Urinary bladder (tissue), 4 donors: ENCODE measurements around the gene MXI1. TPM values are rescaled to one million over a fixed set of nuclear protein-coding genes. Genes with fewer than 3 reads are reported as not detected.

Experiments
- DNase-seq: peaks from one replicate; pipeline ENCODE4 v3.0.0-alpha.2; 2015; ENCODE audit errors: extremely low spot score
- H3K27ac ChIP-seq: one replicate; pipeline ENCODE4 v1.5.1; 2013; ENCODE audit warnings: low read depth, mild to moderate bottlenecking, moderate library complexity
- H3K36me3 ChIP-seq: one replicate; pipeline ENCODE4 v1.6.1; 2013; ENCODE audit warnings: mild to moderate bottlenecking, moderate library complexity; ENCODE audit not compliant: insufficient read depth
- H3K4me1 ChIP-seq: one replicate; pipeline ENCODE4 v1.6.1; 2013; ENCODE audit warnings: mild to moderate bottlenecking, moderate library complexity; ENCODE audit not compliant: insufficient read depth
- H3K4me3 ChIP-seq: one replicate; pipeline ENCODE4 v1.5.1; 2013; ENCODE audit warnings: low read depth, low read length
- WGBS: extraction: QIAGEN DNeasy Blood & Tissue Kit; methylation state at CpG from one replicate; pipeline ENCODE4 v1.1.7; 2013; 5-methylcytosine and 5-hydroxymethylcytosine counted together
- polyA plus RNA-seq: library from polyadenylated mRNA; stranded (reverse); fragments of 200-250 nt; gene quantifications from one replicate; pipeline ENCODE4 v1.2.3, GENCODE V29; 2013
- total RNA-seq: library from RNA; depleted of rRNA; stranded (reverse); fragments of >200 nt; gene quantifications from one replicate; pipeline ENCODE4 v1.2.3, GENCODE V29; 2014
- donor health status: healthy with polysubstance abuse.
- donor health status: healthy.

The MXI1 gene
- total and polyA plus RNA-seq, 2 donors = 30.7 to 51.6 TPM

- H3K27ac ChIP-seq = no peak overlapping the region
- DNase-seq = no peak
- H3K4me1 ChIP-seq = peaks cover 1% of the 10 kb centered on the region
- WGBS = 87% methylated on average over 5 of the region's 5 CpGs
- H3K36me3 ChIP-seq = no peaks in the 10 kb centered on the region
- no peak overlapping the region for H3K4me3 ChIP-seq
These were observed 8.1 kb downstream of the MXI1 start for GRCh38 chr10:110215286-110216170.

- Histone ChIP-seq H3K4me1 (peaks cover 1% of the 10 kb centered on the region), H3K27ac (no peak overlapping the region), H3K36me3 (no peaks in the 10 kb centered on the region), H3K4me3 (no peak overlapping the region)
- no peak for DNase-seq
These were observed 8.8 kb downstream of the MXI1 start for GRCh38 chr10:110216240-110216639.

GRCh38 chr10:110216942-110217661 lies 9.7 kb downstream of the MXI1 start:
- Histone ChIP-seq H3K4me1 (peaks cover 1% of the 10 kb centered on the region), H3K27ac (no peak overlapping the region), H3K36me3 (no peaks in the 10 kb centered on the region), H3K4me3 (no peak overlapping the region)
- WGBS = 57% methylated on average over 5 of the region's 5 CpGs
- no peak for DNase-seq

DNA sequence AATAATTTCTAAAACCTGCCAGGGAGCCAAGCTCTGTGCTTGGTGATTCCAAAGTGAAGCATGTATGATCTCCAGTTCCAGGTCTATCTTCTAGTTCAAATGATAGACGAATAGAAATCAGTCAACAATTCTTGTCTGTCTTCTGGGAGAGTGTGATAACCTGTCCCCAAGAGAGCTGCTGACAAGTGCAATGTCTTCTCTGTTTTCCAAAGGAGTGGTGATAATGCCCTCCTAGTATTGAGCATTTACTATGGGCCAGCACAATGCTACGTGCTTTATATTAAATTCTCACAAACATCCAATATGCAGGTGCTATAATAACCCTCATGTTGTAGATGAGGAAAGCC lies 10.2 kb downstream of the MXI1 start:
- H3K4me3 ChIP-seq = no peak overlapping the region
- no peak overlapping the region for H3K27ac ChIP-seq

GRCh38 chr10:110218632-110219031 lies 11.2 kb downstream of the MXI1 start:
- H3K27ac ChIP-seq = no peak overlapping the region
- peaks cover 1% of the 10 kb centered on the region for H3K4me1 ChIP-seq
- no peaks in the 10 kb centered on the region for H3K36me3 ChIP-seq
- DNase-seq = no peak
- 68% methylated on average over 6 of the region's 6 CpGs for WGBS
- no peak overlapping the region for H3K4me3 ChIP-seq

More for the DNA sequence above, 10.2 kb downstream of the MXI1 start:
- Histone ChIP-seq H3K4me1 (peaks cover 1% of the 10 kb centered on the region), H3K36me3 (no peaks in the 10 kb centered on the region)
- 91% methylated on average over 2 of the region's 2 CpGs for WGBS
- no peak for DNase-seq

GRCh38 chr10:110219884-110220283 lies 12.5 kb downstream of the MXI1 start:
- Histone ChIP-seq H3K4me3 (no peak overlapping the region), H3K36me3 (no peaks in the 10 kb centered on the region), H3K27ac (no peak overlapping the region), H3K4me1 (peaks cover 1% of the 10 kb centered on the region)
- WGBS = 92% methylated on average over 7 of the region's 7 CpGs
- DNase-seq = no peak

DNA sequence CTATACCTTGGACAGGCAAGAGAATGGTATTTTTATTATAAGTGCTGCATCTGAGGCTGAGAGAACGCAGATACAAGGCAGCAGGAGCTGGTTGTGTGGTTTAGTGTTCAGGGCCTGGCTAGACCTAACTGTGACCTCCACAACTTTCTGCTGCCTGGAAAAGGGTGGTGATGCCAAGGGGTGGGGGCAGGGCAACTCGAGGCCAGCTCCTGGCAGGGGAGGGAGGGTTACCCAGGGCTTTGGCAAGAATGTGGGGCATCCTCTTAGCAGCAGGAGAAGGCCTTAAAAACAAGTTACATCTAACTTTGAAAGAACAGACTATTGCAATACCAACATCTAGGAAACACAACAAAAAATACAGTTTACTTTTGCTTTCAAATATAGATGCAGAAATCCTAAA lies 13.0 kb downstream of the MXI1 start:
- Histone ChIP-seq H3K27ac (no peak overlapping the region), H3K4me3 (no peak overlapping the region)
- 53% methylated on average over 2 of the region's 2 CpGs for WGBS

DNA sequence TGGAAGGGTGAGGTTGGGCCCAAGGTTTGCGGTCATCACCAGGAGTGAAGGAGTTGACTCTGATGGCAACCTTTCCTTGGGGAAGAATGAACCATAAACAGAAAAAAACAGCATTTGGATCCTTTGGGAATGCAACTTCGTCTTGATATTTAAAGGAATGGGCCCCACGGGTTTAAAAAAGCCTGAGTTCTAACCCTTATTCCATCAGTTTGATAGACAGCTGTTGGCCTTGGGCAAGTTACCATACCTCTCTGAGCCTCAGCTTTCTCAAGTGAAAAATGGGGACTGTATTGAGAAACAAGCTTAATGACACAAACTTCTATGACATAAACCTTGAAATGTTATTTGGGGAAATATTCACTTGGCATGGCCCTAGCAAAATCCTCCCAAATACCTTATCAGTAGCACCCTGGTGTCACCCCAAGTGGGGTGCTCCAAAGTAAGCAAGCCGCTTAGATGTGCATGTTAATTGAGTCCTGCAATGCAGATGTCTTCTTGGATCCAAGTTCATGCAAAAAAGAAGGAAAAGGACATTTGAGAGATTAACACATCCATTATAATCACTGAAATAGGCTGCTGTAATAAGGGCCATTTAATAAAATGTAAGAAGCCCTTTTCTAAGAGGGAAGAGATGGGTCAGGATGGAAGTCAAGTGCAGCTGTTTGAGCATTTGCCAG lies 13.8 kb downstream of the MXI1 start:
- DNase-seq = no peak
- Histone ChIP-seq H3K36me3 (no peaks in the 10 kb centered on the region), H3K4me3 (no peak overlapping the region), H3K27ac (peak overlapping the region; percentile 80), H3K4me1 (peaks cover 1% of the 10 kb centered on the region)
- WGBS = 77% methylated on average over 4 of the region's 4 CpGs

More for the DNA sequence above, 13.0 kb downstream of the MXI1 start:
- no peaks in the 10 kb centered on the region for H3K36me3 ChIP-seq
- H3K4me1 ChIP-seq = peaks cover 1% of the 10 kb centered on the region
- DNase-seq = no peak

DNA sequence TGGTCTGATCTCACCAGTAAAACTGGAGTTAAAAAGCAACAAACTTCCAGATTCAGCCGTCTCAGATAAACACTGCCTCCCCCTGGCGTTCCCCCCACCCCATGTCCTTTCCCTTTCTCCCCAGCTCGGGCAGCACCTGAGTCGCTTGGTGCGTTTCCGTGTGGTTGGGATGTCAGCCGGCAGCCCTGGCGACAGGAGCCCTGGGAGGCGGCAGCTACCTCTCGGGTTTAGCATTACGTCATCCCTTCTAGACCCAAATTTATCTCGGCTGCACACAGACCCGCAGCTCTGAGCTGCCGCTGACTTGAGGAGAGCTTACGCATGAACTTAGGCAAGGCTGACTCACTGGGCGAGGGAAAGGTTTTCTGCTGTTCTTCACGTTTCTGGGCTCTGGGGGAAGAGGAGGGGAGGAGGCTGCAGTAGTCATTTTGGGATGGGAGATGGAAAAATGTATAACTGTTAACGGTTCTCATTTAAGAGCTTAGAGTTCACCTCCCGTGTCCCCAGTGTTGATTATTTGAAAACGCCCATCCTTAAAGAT lies 14.4 kb downstream of the MXI1 start:
- H3K27ac ChIP-seq = peak overlapping the region; percentile 80
- no peak overlapping the region for H3K4me3 ChIP-seq
- H3K4me1 ChIP-seq = no peaks in the 10 kb centered on the region
- WGBS = 3% methylated on average over 20 of the region's 20 CpGs
- peak; percentile 62 for DNase-seq
- no peaks in the 10 kb centered on the region for H3K36me3 ChIP-seq

DNA sequence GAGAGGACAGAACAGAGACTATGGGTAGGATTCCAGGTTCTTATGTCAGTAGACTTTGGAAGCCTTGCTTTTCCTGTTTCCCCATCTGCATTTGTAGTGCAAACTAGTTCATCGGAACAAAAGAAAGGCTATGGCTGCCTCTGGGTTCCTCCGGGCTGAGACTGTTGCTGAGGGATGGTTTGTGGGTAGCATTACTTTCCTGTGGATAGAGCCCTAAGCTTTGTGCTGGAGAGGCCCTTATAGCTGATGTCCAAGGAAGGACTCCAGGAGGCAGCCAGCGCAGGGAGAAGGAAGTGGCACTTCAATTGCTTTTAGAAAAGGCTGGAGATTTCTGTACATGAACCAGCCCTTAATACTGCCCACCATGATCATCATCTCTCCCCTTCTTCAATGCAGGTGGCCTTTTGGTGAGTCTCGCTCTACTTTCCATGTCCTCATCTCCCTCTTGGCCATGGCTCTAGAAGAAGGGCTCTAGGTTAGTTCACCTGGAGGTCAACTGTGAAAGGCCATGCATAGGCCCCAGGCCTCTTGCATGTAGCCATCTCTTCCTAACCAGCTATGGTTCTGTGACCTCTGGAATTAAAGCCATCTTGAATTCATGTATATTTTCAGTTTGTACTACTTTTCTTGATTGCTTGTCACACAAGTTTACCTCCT lies 15.4 kb downstream of the MXI1 start:
- 87% methylated on average over 4 of the region's 4 CpGs for WGBS
- Histone ChIP-seq H3K4me3 (no peak overlapping the region), H3K36me3 (no peaks in the 10 kb centered on the region), H3K4me1 (no peaks in the 10 kb centered on the region), H3K27ac (no peak overlapping the region)
- no peak for DNase-seq

GRCh38 chr10:110223298-110223925 lies 16.0 kb downstream of the MXI1 start:
- 85% methylated on average over 13 of the region's 13 CpGs for WGBS
- Histone ChIP-seq H3K36me3 (peaks cover under 1% of the 10 kb centered on the region), H3K4me1 (no peaks in the 10 kb centered on the region), H3K27ac (no peak overlapping the region), H3K4me3 (no peak overlapping the region)
- no peak for DNase-seq

GRCh38 chr10:110224992-110225391 lies 17.6 kb downstream of the MXI1 start:
- Histone ChIP-seq H3K27ac (no peak overlapping the region), H3K36me3 (peaks cover 2% of the 10 kb centered on the region), H3K4me1 (no peaks in the 10 kb centered on the region), H3K4me3 (no peak overlapping the region)
- 76% methylated on average over 9 of the region's 9 CpGs for WGBS
- no peak for DNase-seq

- 5% methylated on average over 8 of the region's 8 CpGs for WGBS
These were observed 18.0 kb downstream of the MXI1 start for GRCh38 chr10:110225441-110225755.

More at GRCh38 chr10:110225441-110225755, 18.0 kb downstream of the MXI1 start:
- peaks cover 2% of the 10 kb centered on the region for H3K36me3 ChIP-seq
- DNase-seq = no peak
- no peak overlapping the region for H3K27ac ChIP-seq
- H3K4me1 ChIP-seq = no peaks in the 10 kb centered on the region
- H3K4me3 ChIP-seq = peak overlapping the region; percentile 66
